Rectal smooth muscle tissue (tissue), 1 donor: ENCODE measurements around the gene THSD4.

Experiments used
- H3K27ac ChIP-seq: one replicate; pipeline ENCODE4 v1.7.0; 2013; ENCODE audit warnings: low read depth, low read length, inconsistent platforms
- H3K27me3 ChIP-seq: one replicate; pipeline ENCODE4 v1.7.0; 2013; ENCODE audit warnings: low read length; ENCODE audit not compliant: control insufficient read depth, insufficient read depth
- H3K36me3 ChIP-seq: one replicate; pipeline ENCODE4 v1.7.0; 2013; ENCODE audit warnings: low read length; ENCODE audit not compliant: control insufficient read depth, insufficient read depth
- H3K4me1 ChIP-seq: one replicate; pipeline ENCODE4 v1.7.0; 2013; ENCODE audit warnings: low read length; ENCODE audit not compliant: control insufficient read depth, insufficient read depth
- H3K4me3 ChIP-seq: one replicate; pipeline ENCODE4 v1.7.0; 2013; ENCODE audit warnings: low read length
- H3K9ac ChIP-seq: one replicate; pipeline ENCODE4 v1.7.0; 2013; ENCODE audit warnings: low read length

THSD4 gene

DNA sequence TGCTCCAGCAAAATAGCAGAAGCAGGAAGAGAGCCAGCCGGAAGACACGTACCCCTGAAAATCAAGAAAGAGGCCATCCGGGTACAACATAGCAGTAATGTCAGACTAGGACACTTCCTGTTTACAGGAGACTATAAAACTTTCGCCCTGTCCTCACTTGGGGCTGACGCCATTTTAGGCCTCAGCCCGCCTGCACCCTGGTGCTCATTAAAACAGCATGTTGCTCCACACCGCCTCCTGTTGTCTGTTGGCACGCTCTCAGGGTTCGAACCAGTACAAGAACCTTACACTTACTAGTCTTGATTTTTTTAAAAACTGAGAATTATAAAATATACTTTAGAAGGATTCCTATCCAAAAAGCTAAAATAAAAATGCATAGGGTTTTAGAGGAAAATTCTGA lies 535.3 kb downstream of the THSD4 start:
- Histone ChIP-seq H3K4me1 (peaks cover 3% of the 10 kb centered on the region), H3K27ac (no peak overlapping the region), H3K27me3 (no peaks in the 10 kb centered on the region), H3K4me3 (no peak overlapping the region), H3K9ac (no peak overlapping the region), H3K36me3 (no peaks in the 10 kb centered on the region)

DNA sequence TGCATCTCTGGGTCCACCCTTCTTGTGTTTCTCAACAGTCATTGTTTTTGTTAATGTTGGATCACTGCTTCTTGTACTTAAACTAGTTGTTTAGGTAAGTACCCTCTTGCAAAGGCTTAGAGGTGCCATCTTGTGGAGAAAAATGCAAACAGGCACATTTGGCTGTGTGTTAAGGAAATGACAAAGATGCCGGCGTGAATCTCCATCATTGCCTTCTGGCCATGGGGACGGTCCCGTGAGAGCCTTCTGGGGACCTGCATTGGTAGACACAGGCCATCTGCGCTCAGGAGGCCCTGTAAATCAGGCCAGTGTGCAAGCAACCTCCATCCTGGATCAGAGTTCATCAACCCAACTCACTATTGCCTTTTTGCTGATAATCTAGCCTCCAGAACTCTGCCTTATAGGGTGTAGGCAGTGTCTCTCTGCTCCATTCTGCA lies 536.5 kb downstream of the THSD4 start:
- Histone ChIP-seq H3K4me3 (no peak overlapping the region), H3K4me1 (peaks cover 3% of the 10 kb centered on the region), H3K27me3 (no peaks in the 10 kb centered on the region), H3K36me3 (no peaks in the 10 kb centered on the region), H3K27ac (no peak overlapping the region), H3K9ac (no peak overlapping the region)

DNA sequence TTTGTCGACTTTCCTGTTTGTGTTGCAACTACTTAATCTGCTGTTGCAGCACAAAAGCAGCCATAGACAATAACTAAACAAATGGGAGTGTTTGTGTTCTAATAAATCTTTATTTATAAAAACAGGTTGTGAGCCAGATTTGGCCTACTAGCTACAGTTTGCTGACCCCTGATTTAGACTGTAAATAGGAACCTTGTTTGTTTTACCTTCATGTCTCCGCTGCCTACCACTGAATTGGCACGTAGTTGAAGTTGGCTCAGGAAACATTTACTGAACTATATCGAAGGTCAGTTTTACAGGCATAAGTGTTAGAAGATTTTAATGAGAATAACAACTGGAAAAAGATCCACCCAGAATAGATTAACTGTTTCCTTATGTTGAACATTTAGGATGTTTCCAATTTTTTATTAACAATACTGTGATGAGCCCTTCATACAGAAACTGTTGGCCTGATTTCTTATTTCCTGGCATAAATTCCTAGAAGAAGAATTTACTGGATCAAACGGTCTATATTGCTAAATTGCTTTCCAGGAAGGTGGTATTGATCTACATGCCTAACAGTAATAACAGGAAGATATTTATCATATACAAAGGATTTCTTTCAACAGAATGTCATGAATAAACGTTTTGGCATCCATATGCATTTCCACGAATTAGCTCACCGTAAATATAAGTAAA lies 538.9 kb downstream of the THSD4 start:
- Histone ChIP-seq H3K4me1 (peaks cover 3% of the 10 kb centered on the region), H3K4me3 (no peak overlapping the region), H3K9ac (no peak overlapping the region), H3K27ac (no peak overlapping the region), H3K36me3 (no peaks in the 10 kb centered on the region), H3K27me3 (no peaks in the 10 kb centered on the region)

GRCh38 chr15:71654720-71655174 lies 539.5 kb downstream of the THSD4 start:
- Histone ChIP-seq H3K9ac (no peak overlapping the region), H3K4me1 (peaks cover 3% of the 10 kb centered on the region), H3K4me3 (no peak overlapping the region), H3K27me3 (no peaks in the 10 kb centered on the region), H3K27ac (no peak overlapping the region), H3K36me3 (no peaks in the 10 kb centered on the region)

DNA sequence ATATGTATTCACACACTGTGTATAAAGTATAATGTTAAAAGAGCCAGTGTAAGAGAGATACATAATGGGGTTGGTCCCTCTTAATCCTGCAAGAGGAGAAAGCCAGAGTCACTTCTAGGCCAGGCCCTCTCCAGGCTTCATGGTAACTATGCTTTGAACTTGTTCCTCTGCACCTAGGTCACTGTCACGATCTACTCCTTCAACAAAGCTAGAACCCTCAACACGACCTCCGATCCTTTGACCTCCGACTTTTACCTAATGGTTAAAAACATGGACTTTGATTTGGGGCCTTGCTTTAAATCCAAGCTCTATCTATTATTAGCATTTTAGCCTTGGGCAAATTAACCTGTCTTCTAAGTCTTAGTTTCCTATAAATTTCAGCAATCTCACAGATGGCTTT lies 541.2 kb downstream of the THSD4 start:
- Histone ChIP-seq H3K27me3 (no peaks in the 10 kb centered on the region), H3K4me1 (peaks cover 3% of the 10 kb centered on the region)

DNA sequence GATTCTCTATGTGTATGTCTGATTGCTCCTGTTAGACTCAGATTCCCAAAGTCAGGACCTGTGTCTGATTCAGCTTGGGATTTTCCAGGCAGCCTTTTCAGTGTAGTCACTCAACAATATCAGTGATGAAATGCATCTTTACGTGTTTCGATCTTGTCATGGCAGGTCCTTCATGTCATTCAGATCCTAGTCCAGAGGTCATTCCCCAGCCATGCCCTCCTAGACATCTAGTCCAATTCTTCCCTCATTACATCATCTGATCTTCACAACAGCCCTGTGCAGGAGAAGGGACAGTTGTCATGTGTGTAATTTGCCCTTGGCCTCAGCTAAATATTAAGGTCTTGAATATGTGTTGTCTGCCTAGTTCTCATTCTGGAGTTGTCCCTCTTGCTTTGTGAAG lies 541.9 kb downstream of the THSD4 start:
- Histone ChIP-seq H3K27me3 (no peaks in the 10 kb centered on the region), H3K4me1 (peaks cover 3% of the 10 kb centered on the region), H3K9ac (no peak overlapping the region), H3K36me3 (no peaks in the 10 kb centered on the region), H3K27ac (no peak overlapping the region), H3K4me3 (no peak overlapping the region)

More for the DNA sequence above, 541.2 kb downstream of the THSD4 start:
- H3K27ac ChIP-seq, result no peak overlapping the region
- no peak overlapping the region for H3K4me3 ChIP-seq
- no peak overlapping the region for H3K9ac ChIP-seq
- no peaks in the 10 kb centered on the region for H3K36me3 ChIP-seq

- H3K4me1 ChIP-seq, result peaks cover under 1% of the 10 kb centered on the region
- no peak overlapping the region for H3K4me3 ChIP-seq
- H3K27me3 ChIP-seq, result no peaks in the 10 kb centered on the region
- H3K27ac ChIP-seq, result no peak overlapping the region
- H3K36me3 ChIP-seq, result no peaks in the 10 kb centered on the region
- H3K9ac ChIP-seq, result no peak overlapping the region
Measured at GRCh38 chr15:71658036-71658435, 542.8 kb downstream of the THSD4 start.

DNA sequence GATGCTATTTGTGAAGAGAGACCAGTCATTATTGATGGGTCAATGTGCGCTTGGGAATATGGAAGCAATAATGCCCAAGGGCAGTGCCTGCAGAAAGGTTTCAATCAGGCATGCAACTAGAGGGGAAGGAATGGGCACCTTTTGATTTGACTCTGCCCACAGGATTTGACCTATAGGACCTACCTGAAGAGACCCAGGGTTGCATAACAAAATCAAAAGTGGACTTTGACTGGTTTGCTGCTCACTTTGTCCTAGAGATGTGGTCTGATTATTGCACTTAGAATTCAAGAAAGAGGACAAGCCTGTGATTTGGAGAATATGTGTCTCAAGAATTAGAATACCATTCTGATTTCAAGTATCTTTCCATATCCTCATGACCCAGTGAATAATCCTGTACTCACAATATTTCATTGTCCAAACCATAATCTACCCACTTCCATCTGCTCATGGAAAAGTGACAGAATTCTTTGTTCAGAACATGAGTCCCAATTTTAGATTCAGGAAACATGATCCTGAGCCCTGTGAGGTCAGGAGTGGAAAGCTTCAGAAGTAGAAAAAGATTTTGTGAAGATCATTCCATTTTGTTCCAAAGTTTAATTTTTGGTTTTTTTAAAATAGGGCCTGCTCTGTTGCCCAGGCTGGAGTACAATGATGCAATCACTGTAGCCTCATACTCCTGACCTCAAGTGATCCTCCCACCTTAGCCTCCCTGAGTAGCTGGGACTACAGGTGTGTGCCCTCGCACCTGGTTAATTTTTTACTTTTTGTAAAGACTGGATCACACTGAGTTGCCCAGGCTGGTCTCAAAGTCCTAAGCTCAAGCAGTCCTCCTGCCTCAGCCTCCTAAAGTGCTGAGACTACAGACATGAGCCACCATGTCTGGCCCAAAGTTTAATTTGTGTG lies 543.8 kb downstream of the THSD4 start:
- H3K27me3 ChIP-seq, result no peaks in the 10 kb centered on the region
- no peak overlapping the region for H3K9ac ChIP-seq
- H3K4me3 ChIP-seq, result no peak overlapping the region
- no peak overlapping the region for H3K27ac ChIP-seq
- no peaks in the 10 kb centered on the region for H3K4me1 ChIP-seq
- no peaks in the 10 kb centered on the region for H3K36me3 ChIP-seq

- Histone ChIP-seq H3K4me3 (no peak overlapping the region), H3K4me1 (no peaks in the 10 kb centered on the region), H3K27me3 (no peaks in the 10 kb centered on the region), H3K36me3 (no peaks in the 10 kb centered on the region), H3K27ac (no peak overlapping the region), H3K9ac (no peak overlapping the region)
Measured at GRCh38 chr15:71659730-71660067, 544.4 kb downstream of the THSD4 start.

GRCh38 chr15:71660501-71660900 lies 545.2 kb downstream of the THSD4 start:
- no peaks in the 10 kb centered on the region for H3K36me3 ChIP-seq
- H3K9ac ChIP-seq, result no peak overlapping the region
- no peak overlapping the region for H3K27ac ChIP-seq
- no peaks in the 10 kb centered on the region for H3K4me1 ChIP-seq
- H3K4me3 ChIP-seq, result no peak overlapping the region
- H3K27me3 ChIP-seq, result no peaks in the 10 kb centered on the region

- H3K27me3 ChIP-seq, result no peaks in the 10 kb centered on the region
- H3K27ac ChIP-seq, result no peak overlapping the region
- H3K9ac ChIP-seq, result no peak overlapping the region
- no peaks in the 10 kb centered on the region for H3K36me3 ChIP-seq
- no peak overlapping the region for H3K4me3 ChIP-seq
- H3K4me1 ChIP-seq, result no peaks in the 10 kb centered on the region
Measured at GRCh38 chr15:71662306-71662705, 547.0 kb downstream of the THSD4 start.

DNA sequence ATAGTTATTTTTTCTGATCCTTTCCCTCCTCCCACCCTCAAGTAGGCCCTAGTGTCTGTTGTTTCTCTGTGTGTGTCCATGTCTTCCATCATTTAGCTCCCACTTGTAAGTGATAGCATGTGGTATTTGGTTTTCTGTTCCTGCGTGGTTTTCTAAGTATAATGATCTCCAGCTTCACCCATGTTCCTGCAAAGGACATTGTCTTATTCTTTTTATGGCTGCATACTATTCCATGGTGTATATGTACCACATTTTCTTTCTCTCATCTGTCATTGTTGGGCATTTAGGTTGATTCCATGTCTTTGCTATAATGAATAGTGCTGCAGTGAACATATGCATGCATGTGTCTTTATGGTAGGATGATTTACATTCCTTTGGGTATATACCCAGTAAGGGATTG lies 549.4 kb downstream of the THSD4 start:
- Histone ChIP-seq H3K36me3 (no peaks in the 10 kb centered on the region), H3K9ac (no peak overlapping the region), H3K27ac (no peak overlapping the region), H3K27me3 (no peaks in the 10 kb centered on the region), H3K4me1 (no peaks in the 10 kb centered on the region), H3K4me3 (no peak overlapping the region)
